ENCODE measurements around the gene PPP1R13B. TPM values are rescaled to one million over a fixed set of nuclear protein-coding genes. Genes with fewer than 3 reads are reported as not detected.

The PPP1R13B gene
- polyA plus RNA-seq, 1 donor (not counting 4 experiments of a cell fraction or from before 2014, with no cell fraction given) = 7.7 TPM

- Histone ChIP-seq H3K36me3 (ENCODE audit: control insufficient read depth in 2 of 2, extremely low read depth in 1 of 2, insufficient read depth in 2 of 2, low read length in 2 of 2) (peaks cover 42 to 52% of the 10 kb centered on the region in 2 experiments), H3K9ac (ENCODE audit: control insufficient read depth, extremely low read depth, insufficient read depth, low read length) (no peak overlapping the region), H3K9me3 (ENCODE audit: control insufficient read depth, low read depth, low read length) (no peaks in the 10 kb centered on the region), H3K4me2 (ENCODE audit: control insufficient read depth, extremely low read depth, insufficient read depth, low read depth, low read length) (no peak overlapping the region), H3K9me1 (ENCODE audit: control insufficient read depth, extremely low read depth, insufficient read depth, low read length) (no peaks in the 10 kb centered on the region), H3K4me3 (ENCODE audit: control insufficient read depth in 2 of 3, extremely low read depth in 1 of 3, insufficient read depth in 2 of 3, low read depth in 1 of 3, low read length in 3 of 3) (no peak overlapping the region), H3K4me1 (ENCODE audit: control insufficient read depth, extremely low read depth, insufficient read depth, low read length) (peaks cover 11% of the 10 kb centered on the region), H3K27ac (ENCODE audit: control insufficient read depth, insufficient read depth, low read length) (no peak overlapping the region), H3K27me3 (ENCODE audit: control insufficient read depth, extremely low read depth, insufficient read depth, low read length) (no peaks in the 10 kb centered on the region), H2AFZ (ENCODE audit: control insufficient read depth, low read length) (no peak overlapping the region), H3K79me2 (ENCODE audit: control insufficient read depth, insufficient read depth, low read length) (peaks cover 12% of the 10 kb centered on the region), H4K20me1 (ENCODE audit: control insufficient read depth, extremely low read depth, insufficient read depth, low read length) (no peaks in the 10 kb centered on the region)
- dilution Hi-C loops (cut with MboI; ENCODE audit: extremely low pct_ligation_motif_present, low sequenced_read_pairs) = no loop called here
- no peak for DNase-seq (ENCODE audit: low read depth, low spot score)
- no peak for TF ChIP-seq CTCF (optimal IDR thresholded peaks at IDR 0.05 in 1 of 3, IDR thresholded peaks at IDR 0.05 in 1 of 3, conservative IDR thresholded peaks at IDR 0.05 in 1 of 3; ENCODE audit: extremely low read depth in 1 of 3, insufficient read depth in 2 of 3, low read length in 3 of 3)
- no peak for TF ChIP-seq EZH2 (IDR thresholded peaks at IDR 0.05; ENCODE audit: low read length)
- no peak for FAIRE-seq
These were observed 115.9 kb downstream of the PPP1R13B start for GRCh38 chr14:103731481-103731880.

- no peak for TF ChIP-seq CTCF (optimal IDR thresholded peaks at IDR 0.05 in 1 of 3, IDR thresholded peaks at IDR 0.05 in 1 of 3, conservative IDR thresholded peaks at IDR 0.05 in 1 of 3; ENCODE audit: extremely low read depth in 1 of 3, insufficient read depth in 2 of 3, low read length in 3 of 3)
- no peak for TF ChIP-seq EZH2 (IDR thresholded peaks at IDR 0.05; ENCODE audit: low read length)
- dilution Hi-C loops (cut with MboI; ENCODE audit: extremely low pct_ligation_motif_present, low sequenced_read_pairs) = no loop called here
- Histone ChIP-seq H3K9ac (ENCODE audit: control insufficient read depth, extremely low read depth, insufficient read depth, low read length) (no peak overlapping the region), H3K27ac (ENCODE audit: control insufficient read depth, insufficient read depth, low read length) (no peak overlapping the region), H3K27me3 (ENCODE audit: control insufficient read depth, extremely low read depth, insufficient read depth, low read length) (no peaks in the 10 kb centered on the region), H2AFZ (ENCODE audit: control insufficient read depth, low read length) (no peak overlapping the region), H3K4me1 (ENCODE audit: control insufficient read depth, extremely low read depth, insufficient read depth, low read length) (peaks cover 11% of the 10 kb centered on the region), H3K4me3 (ENCODE audit: control insufficient read depth in 2 of 3, extremely low read depth in 1 of 3, insufficient read depth in 2 of 3, low read depth in 1 of 3, low read length in 3 of 3) (no peak overlapping the region), H3K9me1 (ENCODE audit: control insufficient read depth, extremely low read depth, insufficient read depth, low read length) (no peaks in the 10 kb centered on the region), H3K36me3 (ENCODE audit: control insufficient read depth in 2 of 2, extremely low read depth in 1 of 2, insufficient read depth in 2 of 2, low read length in 2 of 2) (peaks cover 40 to 51% of the 10 kb centered on the region in 2 experiments), H3K4me2 (ENCODE audit: control insufficient read depth, extremely low read depth, insufficient read depth, low read depth, low read length) (no peak overlapping the region), H4K20me1 (ENCODE audit: control insufficient read depth, extremely low read depth, insufficient read depth, low read length) (peaks cover 4% of the 10 kb centered on the region), H3K9me3 (ENCODE audit: control insufficient read depth, low read depth, low read length) (no peaks in the 10 kb centered on the region), H3K79me2 (ENCODE audit: control insufficient read depth, insufficient read depth, low read length) (peaks cover 22% of the 10 kb centered on the region)
- no peak for FAIRE-seq
- DNase-seq (ENCODE audit: low read depth, low spot score) = no peak
These were observed 116.8 kb downstream of the PPP1R13B start for GRCh38 chr14:103730490-103731035.
